Ishikawa (cell line): ENCODE data around the gene TNFRSF18.

Experiments
- CEBPB ChIP-seq: IDR thresholded peaks from 2 replicates; pipeline ENCODE4 v1.6.1; 2012
- CREB1 ChIP-seq: IDR thresholded peaks from 2 replicates; pipeline ENCODE4 v1.6.1; 2012; ENCODE audit warnings: low read depth
- EGR1 ChIP-seq: IDR thresholded peaks from 2 replicates; pipeline ENCODE4 v1.6.1; 2012
- EP300 ChIP-seq: IDR thresholded peaks from 2 replicates; pipeline ENCODE4 v1.6.1; 2012; ENCODE audit warnings: borderline replicate concordance
- FOXM1 ChIP-seq: IDR thresholded peaks from 2 replicates; pipeline ENCODE4 v1.6.1; 2012; ENCODE audit warnings: low read depth, borderline replicate concordance
- MAX ChIP-seq: IDR thresholded peaks from 2 replicates; pipeline ENCODE4 v1.6.1; 2012
- NFIC ChIP-seq: IDR thresholded peaks from 2 replicates; pipeline ENCODE4 v1.6.1; 2012
- RAD21 ChIP-seq: IDR thresholded peaks from 2 replicates; pipeline ENCODE4 v1.6.1; 2012; ENCODE audit warnings: low read depth
- REST ChIP-seq: IDR thresholded peaks from 2 replicates; pipeline ENCODE4 v1.6.1; 2012; ENCODE audit warnings: low read depth, mild to moderate bottlenecking
- TAF1 ChIP-seq: IDR thresholded peaks from 2 replicates; pipeline ENCODE4 v1.6.1; 2012; ENCODE audit warnings: low read depth, mild to moderate bottlenecking
- TCF12 ChIP-seq: IDR thresholded peaks from 2 replicates; pipeline ENCODE4 v1.6.1; 2012; ENCODE audit warnings: low read depth
- TEAD4 ChIP-seq: IDR thresholded peaks from 2 replicates; pipeline ENCODE4 v1.6.1; 2012
- YY1 ChIP-seq: IDR thresholded peaks from 2 replicates; pipeline ENCODE4 v1.6.1; 2012; ENCODE audit warnings: low read depth
- ZBTB7A ChIP-seq: IDR thresholded peaks from 2 replicates; pipeline ENCODE4 v1.6.1; 2012; ENCODE audit warnings: low read depth
- TF ChIP-seq, protein P1 (sequence below): IDR thresholded peaks from 2 replicates; pipeline ENCODE4 v1.6.1; 2012

TNFRSF18 gene

GRCh38 chr1:1206376-1206965 lies at the start of gene TNFRSF18:
TSS of gene TNFRSF18 (minus strand) at chr1:1206592. CDS start at chr1:1206571, 21 bp downstream.
- TF ChIP-seq TCF12: peak; percentile 32; the same call in 1 of the 2 replicates
- TF ChIP-seq RAD21: no peak; the same call in 1 of the 2 replicates
- peak; percentile 56; the same call in 1 of the 2 replicates for TF ChIP-seq EP300
- TF ChIP-seq ZBTB7A: peak; percentile 91

DNA sequence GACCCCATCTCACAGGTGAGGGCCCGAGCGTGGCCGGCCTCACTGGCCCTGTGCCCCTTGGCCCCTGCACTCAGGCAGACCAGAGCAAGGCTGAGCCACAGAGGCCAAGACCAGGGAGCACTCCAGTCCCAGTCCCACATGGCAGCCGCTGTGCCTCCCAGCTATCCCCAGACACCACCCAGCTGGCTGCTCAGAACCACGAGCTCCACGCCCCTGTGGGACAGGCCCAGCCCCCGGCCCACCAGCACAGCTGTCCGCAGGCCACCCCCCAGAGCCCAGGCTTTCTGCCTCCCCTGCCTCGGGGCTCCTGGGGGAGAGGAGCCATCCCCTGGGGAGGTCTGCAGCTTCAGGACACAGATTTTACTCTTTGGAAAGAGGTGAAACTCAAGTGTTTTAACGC lies 49.2 kb upstream of the TNFRSF18 start:
- TF ChIP-seq EP300 (no peak), RAD21 (no peak), ZBTB7A (no peak), TEAD4 (no peak), FOXM1 (no peak), NFIC (no peak), MAX (no peak), CEBPB (no peak), TAF1 (no peak), CREB1 (no peak), REST (no peak), YY1 (no peak)
- TF ChIP-seq, protein P1, sequence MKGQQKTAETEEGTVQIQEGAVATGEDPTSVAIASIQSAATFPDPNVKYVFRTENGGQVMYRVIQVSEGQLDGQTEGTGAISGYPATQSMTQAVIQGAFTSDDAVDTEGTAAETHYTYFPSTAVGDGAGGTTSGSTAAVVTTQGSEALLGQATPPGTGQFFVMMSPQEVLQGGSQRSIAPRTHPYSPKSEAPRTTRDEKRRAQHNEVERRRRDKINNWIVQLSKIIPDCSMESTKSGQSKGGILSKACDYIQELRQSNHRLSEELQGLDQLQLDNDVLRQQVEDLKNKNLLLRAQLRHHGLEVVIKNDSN: no peak

GRCh38 chr1:1255078-1255477 lies 48.7 kb upstream of the TNFRSF18 start:
- TF ChIP-seq REST (no peak), EP300 (no peak), TEAD4 (no peak)

DNA sequence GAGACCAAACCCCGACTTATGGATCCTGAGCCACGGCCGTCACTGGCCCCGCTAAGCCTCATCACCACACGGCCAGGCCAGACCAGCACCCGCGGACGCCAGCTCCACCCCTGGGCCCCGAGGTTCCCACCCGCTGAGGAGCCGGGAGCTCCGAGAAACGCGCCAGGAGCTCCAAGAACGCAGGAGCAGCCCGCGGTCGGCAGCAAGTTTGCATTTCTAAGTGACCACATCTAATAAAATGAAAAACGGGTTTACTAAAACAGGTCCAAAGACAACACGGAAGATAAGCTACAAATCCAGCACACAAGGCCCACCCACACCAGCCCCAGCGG lies 48.2 kb upstream of the TNFRSF18 start:
- no peak for TF ChIP-seq TAF1
- TF ChIP-seq EGR1: no peak
- no peak for TF ChIP-seq CREB1
- TF ChIP-seq REST: no peak
- TF ChIP-seq FOXM1: no peak
- no peak for TF ChIP-seq NFIC
- TF ChIP-seq ZBTB7A: no peak
- TF ChIP-seq RAD21: no peak
- no peak for TF ChIP-seq CEBPB
- TF ChIP-seq EP300: no peak
- TF ChIP-seq YY1: no peak
- TF ChIP-seq TEAD4: no peak
- no peak for TF ChIP-seq MAX
- no peak for TF ChIP-seq TCF12
- TF ChIP-seq, protein P1: no peak

GRCh38 chr1:1253972-1254666 lies 47.7 kb upstream of the TNFRSF18 start:
- TF ChIP-seq MAX (no peak), NFIC (no peak), REST (no peak)
